CD4-positive, alpha-beta memory T cell (primary cell): Measurements from ENCODE around the gene KCNC3. TPM values are rescaled to one million over a fixed set of nuclear protein-coding genes. Genes with fewer than 3 reads are reported as not detected.

ENCODE experiments used
- CTCF ChIA-PET: fragments of 350-600 bp; sonication (Branson Sonifier 250); formaldehyde crosslinking; loops from one replicate; lab custom pipeline; 2021; ENCODE audit warnings: inconsistent platforms; ENCODE audit not compliant: partially characterized antibody; lab: Charles Lee
- POLR2A ChIA-PET: fragments of 350-600 bp; sonication (Branson Sonifier 250); formaldehyde crosslinking; loops from one replicate; lab custom pipeline; 2021; ENCODE audit not compliant: partially characterized antibody; lab: Charles Lee
- DNase-seq, 5 donors: peaks; one replicate each; pipeline versions ENCODE4 v3.0.0 to v3.0.0-alpha.2; 2020 to 2022; ENCODE audit warnings: mixed read lengths in 1 of 5
- H3K27ac ChIP-seq: one replicate; pipeline ENCODE4 v1.7.0; 2013; ENCODE audit warnings: low read depth, low read length
- H3K27me3 ChIP-seq: 2 replicates; pipeline ENCODE4 v1.7.0; 2013; ENCODE audit warnings: mild to moderate bottlenecking, low read length, moderate library complexity; ENCODE audit not compliant: insufficient read depth
- H3K36me3 ChIP-seq: 2 replicates; pipeline ENCODE4 v1.7.0; 2013; ENCODE audit warnings: mild to moderate bottlenecking, low read length, moderate library complexity; ENCODE audit not compliant: insufficient read depth
- H3K4me1 ChIP-seq: 2 replicates; pipeline ENCODE4 v1.7.0; 2013; ENCODE audit warnings: mild to moderate bottlenecking, low read length, moderate library complexity; ENCODE audit not compliant: insufficient read depth
- H3K4me3 ChIP-seq, 2 donors: one replicate each; pipeline ENCODE4 v1.7.0; 2013; ENCODE audit warnings: low read length in 2 of 2, mild to moderate bottlenecking in 1 of 2
- H3K9me3 ChIP-seq, 2 donors: one replicate each; pipeline ENCODE4 v1.7.0; 2013; ENCODE audit warnings: low read length in 2 of 2, control low read depth in 1 of 2; ENCODE audit not compliant: control insufficient read depth in 1 of 2
- H3K27ac Mint-ChIP-seq, 7 donors: one replicate each; pipeline ENCODE4 v1.8.0; 2020 to 2021; ENCODE audit warnings: mixed read lengths in 7 of 7, mild to moderate bottlenecking in 6 of 7, inconsistent platforms in 3 of 7, moderate library complexity in 3 of 7
- H3K27me3 Mint-ChIP-seq, 2 donors: one replicate each; pipeline ENCODE4 v1.8.0; 2020 to 2021; ENCODE audit warnings: mixed read lengths in 2 of 2
- H3K36me3 Mint-ChIP-seq, 2 donors: one replicate each; pipeline ENCODE4 v1.8.0; 2020 to 2021; ENCODE audit warnings: mixed read lengths in 2 of 2, inconsistent platforms in 1 of 2, mild to moderate bottlenecking in 1 of 2
- H3K4me1 Mint-ChIP-seq, 4 donors: one replicate each; pipeline ENCODE4 v1.8.0; 2020 to 2021; ENCODE audit warnings: mixed read lengths in 4 of 4, mild to moderate bottlenecking in 1 of 4
- H3K4me3 Mint-ChIP-seq, 8 donors: one replicate each; pipeline ENCODE4 v1.8.0; 2020 to 2021; ENCODE audit warnings: mixed read lengths in 8 of 8, mild to moderate bottlenecking in 7 of 8, moderate library complexity in 6 of 8, inconsistent platforms in 3 of 8
- H3K9me3 Mint-ChIP-seq, 8 donors: one replicate each; pipeline ENCODE4 v1.8.0; 2020 to 2021; ENCODE audit warnings: mixed read lengths in 8 of 8, mild to moderate bottlenecking in 5 of 8, inconsistent platforms in 3 of 8, moderate library complexity in 1 of 8
- intact Hi-C: fragments of 100-400 bp; cut with micrococcal nuclease; formaldehyde crosslinking; loops from one replicate; pipeline ENCODE4 v1.15.1; 2023
- polyA plus RNA-seq, 2 donors: library from polyadenylated mRNA; unstranded; fragments of 300-500 nt; fragmentation: Illumina TruSeq; gene quantifications; one replicate each; pipeline ENCODE4 v1.2.3, GENCODE V29; 2021
- total RNA-seq, 2 experiments: library from RNA; stranded (reverse); gene quantifications; one replicate each; pipeline ENCODE4 v1.2.3, GENCODE V29; 2021

KCNC3 gene
- total and polyA plus RNA-seq, 4 experiments from 2014 or later, result 1.6 to 1.7 TPM; not detected in 2

DNA sequence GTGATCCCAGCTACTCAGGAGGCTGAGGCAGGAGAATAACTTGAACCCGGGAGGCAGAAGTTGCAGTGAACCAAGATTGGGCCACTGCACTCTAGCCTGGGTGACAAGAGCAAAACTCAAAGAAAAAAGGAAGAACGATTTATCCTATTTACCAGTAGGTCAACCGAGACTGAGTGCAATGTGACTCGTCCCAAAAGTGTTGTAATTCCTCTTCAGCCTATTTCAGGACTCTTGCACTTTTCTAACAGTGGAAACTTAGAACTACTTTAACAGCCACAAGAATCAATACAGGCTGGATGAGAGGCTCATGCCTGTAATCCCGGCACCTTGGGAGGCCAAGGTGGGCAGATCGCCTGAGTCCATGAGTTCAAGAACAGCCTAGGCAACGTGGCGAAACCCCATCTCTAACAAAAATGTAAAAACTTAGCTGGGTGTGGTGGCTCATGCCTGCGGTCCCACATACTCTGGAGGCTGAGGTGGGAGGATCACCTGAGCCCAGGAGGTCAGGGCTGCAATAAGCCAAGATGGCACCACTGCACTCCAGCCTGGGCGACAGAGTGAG is 42.8 kb upstream of the KCNC3 start:
- intact Hi-C loops, result no loop called here
- CTCF ChIA-PET, result no interaction called here
- POLR2A ChIA-PET, result no interaction called here

DNA sequence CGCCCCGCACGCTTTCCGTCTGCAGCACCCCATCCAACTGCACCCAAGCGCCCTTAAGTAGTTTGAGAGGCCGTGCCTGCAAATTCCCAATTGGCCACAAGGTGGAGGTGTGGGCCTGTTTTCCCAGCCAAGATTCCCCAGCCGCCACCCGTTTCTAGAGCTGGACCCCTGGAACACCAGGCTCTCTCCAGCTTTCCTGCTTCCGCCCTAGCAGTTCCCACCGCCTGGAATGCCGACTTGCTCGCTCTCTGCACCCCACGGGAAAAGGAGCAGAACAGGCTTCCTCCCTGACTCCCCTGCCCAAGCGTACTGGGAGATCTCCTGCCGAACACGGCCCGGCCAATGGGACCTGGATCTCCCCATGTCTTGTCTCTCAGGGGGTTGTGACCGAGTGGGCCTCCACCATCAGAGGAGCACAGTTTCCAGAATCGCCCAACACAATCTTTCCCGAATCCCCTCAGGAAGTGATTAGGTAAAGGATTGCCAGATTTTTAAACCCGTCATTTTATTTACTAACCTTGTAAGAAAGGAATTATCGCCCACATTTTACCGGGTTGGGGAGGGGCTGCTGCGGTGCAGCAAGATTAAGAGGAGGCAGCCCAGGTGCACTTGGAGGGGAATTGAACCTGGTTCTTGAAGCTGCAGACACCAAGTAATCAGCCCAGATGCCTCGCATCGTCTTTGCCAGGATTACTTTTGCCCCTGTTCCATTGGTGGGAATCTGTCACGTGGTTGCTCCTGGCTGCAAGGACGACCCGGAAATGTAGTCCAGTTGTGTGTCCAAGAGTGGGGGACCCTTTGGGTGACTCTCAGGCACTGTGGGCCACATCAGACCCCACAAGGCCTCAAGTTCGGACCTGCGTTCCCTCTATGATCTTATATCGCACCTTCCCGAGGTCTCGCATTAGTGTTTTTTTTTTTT is 39.7 kb upstream of the KCNC3 start:
- no peaks in the 10 kb centered on the region for H3K9me3 ChIP-seq
- CTCF ChIA-PET, result interaction anchor here (0.6 to 4.3 kb wide), 14 partner anchors 9 to 553 kb away, joined by 3 to 47 read pairs (median 4); partner anchors contain the start of gene JOSD2
- intact Hi-C loops, result loop anchor here (1.0 to 2.0 kb wide), 6 partner anchors 12 to 187 kb away; partner anchors contain the start of genes JOSD2 and POLD1
- peak; percentile 71 to 78 (median 78) for DNase-seq
- Mint-ChIP-seq H3K27ac (peak overlapping the region; percentile 62 to 96 (median 90)), H3K27me3 (no peaks in the 10 kb centered on the region), H3K36me3 (peaks cover 0 to 3% of the 10 kb centered on the region in 2 donors), H3K9me3 (no peaks in the 10 kb centered on the region), H3K4me1 (peaks cover 17 to 43% (median 28%) of the 10 kb centered on the region in 4 donors), H3K4me3 (peak overlapping the region; percentile 85 to 97 (median 90))
- no peaks in the 10 kb centered on the region for H3K36me3 ChIP-seq
- H3K27ac ChIP-seq, result peak overlapping the region; percentile 56
- H3K4me1 ChIP-seq, result peaks cover 26% of the 10 kb centered on the region
- H3K27me3 ChIP-seq, result no peaks in the 10 kb centered on the region
- POLR2A ChIA-PET, result interaction anchor here (0.6 to 3.5 kb wide), 6 partner anchors 11 to 740 kb away, joined by 3 to 35 read pairs (median 6); partner anchors contain the start of genes CTU1 and POLD1
- peak overlapping the region; percentile 32 to 88 for H3K4me3 ChIP-seq

More for the DNA sequence above, 42.8 kb upstream of the KCNC3 start:
- Mint-ChIP-seq H3K27ac (no peak overlapping the region), H3K9me3 (no peaks in the 10 kb centered on the region), H3K4me1 (peaks cover 11 to 34% (median 18%) of the 10 kb centered on the region in 4 donors), H3K4me3 (no peak overlapping the region), H3K36me3 (peaks cover 0 to 9% of the 10 kb centered on the region in 2 donors), H3K27me3 (no peaks in the 10 kb centered on the region)
- DNase-seq, result no peak
- Histone ChIP-seq H3K4me1 (peaks cover 17% of the 10 kb centered on the region), H3K27me3 (no peaks in the 10 kb centered on the region), H3K36me3 (no peaks in the 10 kb centered on the region), H3K9me3 (no peaks in the 10 kb centered on the region), H3K4me3 (no peak overlapping the region), H3K27ac (no peak overlapping the region)

- no peak for DNase-seq
- H3K4me3 Mint-ChIP-seq, result peak within 1 kb of the TSS in 7 of 8 donors; percentile 66 to 77 (median 74)
- peaks cover 0 to 5% of the 10 kb centered on the region in 2 donors for H3K36me3 Mint-ChIP-seq
- H3K36me3 ChIP-seq, result no peaks in the 10 kb centered on the region
- H3K27me3 ChIP-seq, result no peaks in the 10 kb centered on the region
- no peaks in the 10 kb centered on the region for H3K27me3 Mint-ChIP-seq
- H3K4me1 ChIP-seq, result peaks cover 43% of the 10 kb centered on the region
- CTCF ChIA-PET, result interaction anchor here (1.0 to 2.5 kb wide), 5 partner anchors 8 to 113 kb away, joined by 3 to 8 read pairs (median 5); partner anchors contain the start of gene NR1H2
- no peak within 1 kb of the TSS for H3K4me3 ChIP-seq
- POLR2A ChIA-PET, result no interaction called here
- peaks cover 24 to 67% (median 42%) of the 10 kb centered on the region in 4 donors for H3K4me1 Mint-ChIP-seq
- no peak within 1 kb of the TSS for H3K27ac ChIP-seq
- no peaks in the 10 kb centered on the region for H3K9me3 Mint-ChIP-seq
- no peaks in the 10 kb centered on the region for H3K9me3 ChIP-seq
- intact Hi-C loops, result no loop called here
- peak within 1 kb of the TSS; percentile 81 to 97 (median 92) for H3K27ac Mint-ChIP-seq
Measured at GRCh38 chr19:50365434-50366306, 36.5 kb upstream of the KCNC3 start, which contains the start of gene NAPSA. Gene NAPSA (minus strand): TSS chr19:50365639. CDS start chr19:50365621, 18 bp downstream.

GRCh38 chr19:50362656-50363424 is 33.7 kb upstream of the KCNC3 start:
- peaks cover 38% of the 10 kb centered on the region for H3K4me1 ChIP-seq
- peaks cover 26 to 77% (median 51%) of the 10 kb centered on the region in 4 donors for H3K4me1 Mint-ChIP-seq
- H3K9me3 Mint-ChIP-seq, result no peaks in the 10 kb centered on the region
- peaks cover 0 to 2% of the 10 kb centered on the region in 2 donors for H3K27me3 Mint-ChIP-seq
- ChIA-PET CTCF (no interaction called here), POLR2A (interaction anchor here (1.1 kb wide), 1 partner anchor 21 kb away, joined by 7 read pairs; the partner anchor contains the start of gene POLD1)
- H3K36me3 ChIP-seq, result no peaks in the 10 kb centered on the region
- H3K27ac ChIP-seq, result no peak overlapping the region
- no peaks in the 10 kb centered on the region for H3K9me3 ChIP-seq
- peaks cover 0 to 4% of the 10 kb centered on the region in 2 donors for H3K36me3 Mint-ChIP-seq
- H3K4me3 Mint-ChIP-seq, result peak overlapping the region in 5 of 8 donors; percentile 14 to 87 (median 61)
- H3K27me3 ChIP-seq, result no peaks in the 10 kb centered on the region
- H3K4me3 ChIP-seq, result no peak overlapping the region
- intact Hi-C loops, result no loop called here
- DNase-seq, result no peak
- H3K27ac Mint-ChIP-seq, result peak overlapping the region in 3 of 7 donors; percentile 20 to 72 (median 64)

DNA sequence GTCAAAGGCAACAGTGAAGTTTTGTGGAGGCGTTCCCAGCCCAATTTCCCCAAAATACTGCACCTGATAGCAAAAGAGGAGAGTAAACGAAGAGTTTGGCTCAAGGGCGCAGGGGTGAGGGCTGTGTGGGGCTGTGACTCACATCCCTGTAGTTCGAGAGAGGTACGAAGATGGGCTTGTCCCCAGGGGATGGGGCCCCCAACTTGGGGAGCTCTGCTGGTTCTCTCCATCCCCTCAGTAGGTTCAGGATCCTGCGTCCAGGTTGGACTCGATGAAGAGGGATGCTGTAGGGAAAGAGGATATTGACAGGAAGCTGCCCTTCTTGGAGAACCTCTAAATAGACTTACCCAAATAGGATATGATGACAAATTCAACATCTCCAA is 32.8 kb upstream of the KCNC3 start:
- Mint-ChIP-seq H3K4me3 (no peak overlapping the region), H3K36me3 (peaks cover 0 to 4% of the 10 kb centered on the region in 2 donors), H3K4me1 (peaks cover 27 to 78% (median 52%) of the 10 kb centered on the region in 4 donors), H3K9me3 (no peaks in the 10 kb centered on the region), H3K27ac (peak overlapping the region in 1 of 7 donors; percentile 31), H3K27me3 (peaks cover 0 to 2% of the 10 kb centered on the region in 2 donors)
- ChIA-PET CTCF (no interaction called here), POLR2A (interaction anchor here (1.6 kb wide), 1 partner anchor 29 kb away, joined by 4 read pairs; no protein-coding TSS in a partner anchor)
- Histone ChIP-seq H3K4me1 (peaks cover 38% of the 10 kb centered on the region), H3K27ac (no peak overlapping the region), H3K4me3 (no peak overlapping the region), H3K9me3 (no peaks in the 10 kb centered on the region), H3K27me3 (no peaks in the 10 kb centered on the region), H3K36me3 (no peaks in the 10 kb centered on the region)
- DNase-seq, result no peak
- intact Hi-C loops, result no loop called here
